Stimulated activated CD8-positive, alpha-beta memory T cell treated with anti-CD3 and anti-CD28 coated beads, Interleukin-15, amount 100 ng/mL, for 24 hours (primary cell): ENCODE measurements around the gene LRCH1.
A peak's percentile ranks its signal among the peaks of the same experiment; 100 is the strongest.
"Not testable (repeated sequence)": the region's sequence is repeated elsewhere in the genome, so short reads cannot be mapped to it uniquely, and the experiment has no call there.

Experiments used
- DNase-seq: peaks from one replicate; pipeline ENCODE4 v3.0.0-alpha.2; 2020; ENCODE audit warnings: low read depth

The LRCH1 gene

GRCh38 chr13:46753137-46753536 lies 200.2 kb downstream of the LRCH1 start:
- no peak for DNase-seq

GRCh38 chr13:46753917-46754316 lies 200.9 kb downstream of the LRCH1 start:
- no peak for DNase-seq

DNA sequence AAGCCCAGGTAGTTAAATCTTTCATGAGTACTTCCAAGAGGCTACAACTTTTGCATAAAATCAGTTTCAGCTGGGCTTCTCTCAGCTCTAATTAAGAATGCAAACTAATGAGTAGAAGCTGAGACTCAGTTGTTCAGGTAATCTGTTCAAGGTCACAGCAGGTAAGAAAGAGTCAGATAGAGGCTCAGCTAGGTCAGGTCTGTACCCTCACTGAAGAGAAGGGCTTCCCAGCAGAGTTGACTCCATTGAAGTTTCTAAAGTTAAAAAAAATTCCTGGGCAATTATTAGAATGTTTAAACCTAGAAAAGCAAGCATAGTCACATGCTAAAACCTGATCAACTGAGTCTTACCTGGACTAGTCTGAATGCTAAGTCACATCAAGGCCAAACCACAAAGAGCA lies 201.8 kb downstream of the LRCH1 start:
- DNase-seq: no peak

DNA sequence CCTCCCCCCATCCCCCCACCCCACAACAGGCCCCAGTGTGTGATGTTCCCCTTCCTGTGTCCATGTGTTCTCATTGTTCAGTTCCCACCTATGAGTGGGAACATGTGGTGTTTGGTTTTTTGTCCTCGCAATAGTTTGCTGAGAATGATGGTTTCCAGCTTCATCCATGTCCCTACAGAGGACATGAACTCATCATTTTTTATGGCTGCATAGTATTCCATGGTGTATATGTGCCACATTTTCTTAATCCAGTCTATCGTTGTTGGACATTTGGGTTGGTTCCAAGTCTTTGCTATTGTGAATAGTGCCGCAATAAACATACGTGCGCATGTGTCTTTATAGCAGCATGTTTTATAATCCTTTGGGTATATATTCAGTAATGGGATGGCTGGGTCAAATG lies 202.5 kb downstream of the LRCH1 start:
- not testable (repeated sequence) for DNase-seq

- no peak for DNase-seq
These were observed 204.0 kb downstream of the LRCH1 start for GRCh38 chr13:46756977-46757376.

- no peak for DNase-seq
These were observed 204.7 kb downstream of the LRCH1 start for GRCh38 chr13:46757640-46758039.

- no peak for DNase-seq
These were observed 206.9 kb downstream of the LRCH1 start for GRCh38 chr13:46759846-46760245.

- no peak for DNase-seq
These were observed 208.2 kb downstream of the LRCH1 start for GRCh38 chr13:46761174-46761573.

GRCh38 chr13:46761866-46762265 lies 208.9 kb downstream of the LRCH1 start:
- DNase-seq: no peak

GRCh38 chr13:46769925-46770324 lies 217.0 kb downstream of the LRCH1 start:
- DNase-seq: not testable (repeated sequence)

DNA sequence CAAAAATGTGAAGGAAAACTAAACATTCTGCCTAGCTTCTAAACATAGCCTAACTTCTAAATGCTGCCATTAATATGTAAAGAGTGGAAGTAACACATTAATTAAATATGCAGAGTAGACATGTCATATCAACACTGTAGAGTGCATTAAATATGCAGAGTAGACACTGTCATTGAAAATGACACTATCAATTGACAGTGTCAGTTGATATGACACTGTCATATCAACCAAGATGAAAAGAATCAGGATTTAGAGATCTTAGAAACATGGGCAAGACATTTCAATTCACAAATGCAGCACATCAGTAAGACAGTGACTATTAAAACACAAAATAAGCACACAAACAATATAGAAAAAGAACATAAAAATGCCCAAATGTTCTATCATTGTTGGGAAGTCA lies 218.7 kb downstream of the LRCH1 start:
- no peak for DNase-seq

GRCh38 chr13:46773541-46773940 lies 220.6 kb downstream of the LRCH1 start:
- DNase-seq: no peak

DNA sequence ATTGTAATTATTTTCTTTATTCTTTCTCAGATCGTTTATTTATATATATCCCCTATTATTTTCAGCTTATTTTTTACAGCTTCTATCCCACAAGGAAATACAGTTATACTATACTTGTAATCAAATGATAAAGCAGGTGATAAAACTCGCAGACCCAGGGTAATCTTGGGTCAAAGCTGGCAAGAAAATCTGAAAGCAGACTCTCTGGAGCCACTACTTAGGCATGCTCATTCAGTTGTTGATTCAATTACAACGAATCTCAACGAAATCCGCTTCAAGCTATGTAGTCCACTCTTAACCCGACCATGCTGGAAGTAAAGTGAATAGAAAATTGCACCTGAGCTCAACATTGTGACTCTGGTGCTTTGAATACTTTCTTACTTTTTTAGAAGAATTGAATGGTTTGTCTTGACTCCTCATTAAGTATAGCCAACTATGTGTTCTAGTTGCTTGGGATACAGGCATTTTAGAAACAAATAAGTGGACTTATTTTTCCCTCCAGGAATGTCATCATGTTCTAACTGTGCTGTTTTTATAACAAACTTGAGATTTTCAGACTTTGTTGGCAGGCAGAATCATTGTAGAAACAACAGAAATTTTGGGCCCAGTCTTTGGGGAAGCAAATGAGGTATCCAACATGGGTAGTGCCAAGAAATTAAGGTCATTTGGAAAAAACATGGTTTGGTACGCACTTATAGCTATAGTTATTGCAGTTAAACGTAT lies 222.6 kb downstream of the LRCH1 start:
- DNase-seq: no peak

GRCh38 chr13:46778095-46778494 lies 225.1 kb downstream of the LRCH1 start:
- DNase-seq: no peak

GRCh38 chr13:46778890-46779289 lies 225.9 kb downstream of the LRCH1 start:
- DNase-seq: no peak

- DNase-seq: no peak
These were observed 229.1 kb downstream of the LRCH1 start for GRCh38 chr13:46782066-46782465.

DNA sequence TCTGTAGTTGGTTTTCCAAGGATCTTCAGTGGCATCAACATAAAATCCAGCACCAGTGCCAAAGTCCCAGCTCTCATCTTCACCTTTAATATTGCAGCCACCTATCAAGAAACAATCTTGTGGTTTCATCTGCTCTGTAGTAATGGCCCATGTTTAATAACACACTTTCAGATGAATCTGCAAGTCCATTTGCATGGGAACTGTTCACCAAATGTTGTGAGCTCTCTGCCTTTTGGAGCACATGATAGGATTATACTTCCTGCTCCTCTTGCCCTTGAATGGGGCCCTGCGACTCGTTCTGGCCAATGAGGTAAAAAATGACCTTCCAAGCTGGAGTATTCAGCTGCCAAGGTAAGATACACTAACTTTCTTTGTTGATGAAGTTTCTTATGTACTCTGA lies 229.7 kb downstream of the LRCH1 start:
- DNase-seq: no peak

DNA sequence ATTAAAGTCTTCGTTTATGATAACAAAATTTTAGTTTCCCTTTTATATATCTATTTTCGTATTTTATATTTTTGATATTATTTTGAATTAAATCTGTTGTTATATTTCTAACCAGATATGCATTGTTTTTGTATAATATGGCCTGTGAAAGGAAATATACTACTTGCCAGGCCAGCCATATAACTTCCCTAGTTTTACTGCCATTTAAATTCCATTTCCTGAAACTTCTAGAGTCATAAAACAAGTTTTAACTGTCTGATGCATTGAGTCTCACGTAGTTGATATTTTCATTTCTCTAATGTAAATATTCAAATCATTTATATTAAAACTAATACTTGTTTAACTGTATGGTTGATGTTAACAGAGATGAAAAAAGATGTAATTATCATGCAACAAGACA lies 230.5 kb downstream of the LRCH1 start:
- DNase-seq: no peak

- no peak for DNase-seq
These were observed 242.4 kb downstream of the LRCH1 start for GRCh38 chr13:46795321-46795720.

GRCh38 chr13:46796129-46796514 lies 243.2 kb downstream of the LRCH1 start:
- DNase-seq: no peak

GRCh38 chr13:46796515-46797474 lies 243.8 kb downstream of the LRCH1 start, which contains the start of gene ESD:
ESD (minus strand) TSS chr13:46797161; CDS start chr13:46791413, 5,748 bp downstream.
- DNase-seq: peak; percentile 79

DNA sequence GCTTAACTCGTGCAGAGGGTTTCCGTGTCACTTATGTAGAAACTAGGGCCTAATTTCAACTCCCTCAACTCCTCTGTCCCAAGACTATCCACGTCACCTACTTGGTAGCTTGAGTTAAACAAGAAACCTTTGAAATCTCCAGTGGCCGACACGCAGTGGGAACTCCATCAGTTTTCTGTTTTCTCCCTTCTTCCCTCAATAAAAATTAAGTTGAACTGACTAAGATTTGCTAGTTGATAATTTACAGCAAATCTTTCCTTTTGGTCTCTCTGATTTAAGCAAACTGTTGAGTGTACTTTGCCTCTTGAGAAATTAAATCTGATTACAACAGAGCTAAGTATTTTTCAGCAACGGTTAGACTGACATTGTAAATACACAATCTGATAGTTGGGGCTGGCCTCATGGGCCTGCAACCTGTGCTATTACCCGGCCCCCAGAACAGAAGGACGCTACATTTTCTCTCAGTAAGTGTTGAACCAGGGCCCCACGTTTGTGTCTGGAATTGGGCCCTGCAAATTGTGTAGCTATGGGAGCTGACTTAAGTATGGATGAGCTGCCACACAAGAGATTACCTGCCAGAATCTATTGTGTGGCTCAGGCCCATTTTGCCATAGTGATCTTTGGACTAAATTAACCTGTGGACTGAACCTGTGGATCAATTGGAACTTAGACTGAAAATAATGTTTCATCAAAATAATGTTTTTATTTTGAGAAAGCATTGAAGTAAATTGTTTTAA lies 244.7 kb downstream of the LRCH1 start:
- no peak for DNase-seq
